M059J (cell line): Measurements from ENCODE around the gene POLDIP3. TPM values are rescaled to one million over a fixed set of nuclear protein-coding genes. Genes with fewer than 3 reads are reported as not detected.
"Not testable (repeated sequence)": the region's sequence is repeated elsewhere in the genome, so short reads cannot be mapped to it uniquely, and the experiment has no call there.

Source experiments
- DNase-seq: peaks from one replicate; pipeline ENCODE4 v3.0.0-alpha.2; 2012; ENCODE audit warnings: low read depth
- total RNA-seq: library from RNA; depleted of rRNA; stranded (reverse); fragments of >200 nt; shearing (Covaris generic); gene quantifications from 2 replicates; pipeline ENCODE4 v1.2.3, GENCODE V29; 2014

POLDIP3 gene
- total RNA-seq, 1 experiment from 2014 or later = 28.3 TPM

DNA sequence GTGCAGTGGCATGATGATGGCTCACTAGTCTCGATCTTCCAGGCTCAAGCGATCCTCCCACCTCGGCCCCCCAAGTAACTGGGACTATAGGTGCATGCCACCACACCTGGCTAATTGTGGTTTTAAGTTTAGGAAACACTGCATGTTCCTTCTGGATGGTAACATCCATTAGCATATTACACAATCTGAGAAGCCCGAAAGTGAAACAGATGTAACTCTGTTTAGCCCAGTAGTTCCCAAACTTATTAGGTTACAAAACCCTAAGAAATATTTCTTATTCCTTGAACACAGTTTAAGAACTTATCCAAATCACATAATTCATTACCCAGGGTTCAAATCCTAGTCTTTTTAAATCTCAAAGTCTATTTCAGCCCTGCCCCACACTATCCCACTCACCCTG lies 28.3 kb downstream of the POLDIP3 start:
- DNase-seq = no peak

- DNase-seq = no peak
Observed at GRCh38 chr22:42585096-42585495, 29.6 kb downstream of the POLDIP3 start.

- no peak for DNase-seq
Observed at GRCh38 chr22:42584364-42584940, 30.2 kb downstream of the POLDIP3 start.

- no peak for DNase-seq
Observed at GRCh38 chr22:42582987-42583386, 31.7 kb downstream of the POLDIP3 start.

DNA sequence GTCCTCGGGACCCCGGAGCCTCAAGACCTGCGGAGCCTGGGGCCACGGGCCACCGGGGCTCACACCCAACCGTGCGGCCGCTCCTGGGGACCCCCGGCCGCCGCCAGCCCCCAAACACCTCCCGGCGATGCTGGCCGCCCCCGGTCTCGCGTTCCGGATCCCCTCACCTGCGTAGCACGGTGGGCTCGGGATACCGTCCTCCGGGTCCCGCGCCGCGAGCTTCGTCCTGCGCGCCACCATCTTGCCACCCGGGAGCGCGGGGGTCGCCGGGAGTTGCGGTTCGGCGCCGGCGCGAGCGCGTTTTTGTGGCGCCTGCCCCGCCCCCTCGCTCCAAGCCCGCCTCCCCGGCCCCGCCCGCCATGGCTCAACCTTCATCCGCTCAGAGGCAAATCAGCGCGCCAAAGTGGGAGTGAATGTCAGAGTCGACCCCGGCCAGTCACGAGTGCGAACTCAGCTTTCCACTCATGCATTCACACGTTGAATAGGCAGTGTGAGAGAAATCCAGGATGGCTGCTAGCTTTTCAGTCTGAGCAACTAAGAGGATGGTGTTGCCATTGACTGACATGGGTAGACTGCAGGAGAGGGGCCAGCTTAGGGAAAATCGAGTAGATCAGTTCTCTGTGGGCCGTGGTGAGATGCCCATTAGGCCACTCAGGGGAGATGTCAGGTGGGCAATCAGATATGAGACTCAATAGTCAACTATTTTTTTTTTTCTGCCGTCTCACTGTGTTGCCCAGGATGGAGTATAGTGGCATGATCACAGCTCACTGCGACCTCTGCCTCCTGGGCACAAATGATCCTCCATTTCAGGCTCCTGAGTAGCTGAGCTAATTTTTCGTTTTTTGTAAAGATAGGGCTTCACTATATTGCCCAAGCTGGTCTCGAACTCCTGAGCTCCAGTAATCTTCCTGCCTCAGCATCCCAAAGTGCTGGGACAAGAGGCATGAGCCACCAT lies 32.6 kb downstream of the POLDIP3 start:
- DNase-seq = peak; percentile 57

DNA sequence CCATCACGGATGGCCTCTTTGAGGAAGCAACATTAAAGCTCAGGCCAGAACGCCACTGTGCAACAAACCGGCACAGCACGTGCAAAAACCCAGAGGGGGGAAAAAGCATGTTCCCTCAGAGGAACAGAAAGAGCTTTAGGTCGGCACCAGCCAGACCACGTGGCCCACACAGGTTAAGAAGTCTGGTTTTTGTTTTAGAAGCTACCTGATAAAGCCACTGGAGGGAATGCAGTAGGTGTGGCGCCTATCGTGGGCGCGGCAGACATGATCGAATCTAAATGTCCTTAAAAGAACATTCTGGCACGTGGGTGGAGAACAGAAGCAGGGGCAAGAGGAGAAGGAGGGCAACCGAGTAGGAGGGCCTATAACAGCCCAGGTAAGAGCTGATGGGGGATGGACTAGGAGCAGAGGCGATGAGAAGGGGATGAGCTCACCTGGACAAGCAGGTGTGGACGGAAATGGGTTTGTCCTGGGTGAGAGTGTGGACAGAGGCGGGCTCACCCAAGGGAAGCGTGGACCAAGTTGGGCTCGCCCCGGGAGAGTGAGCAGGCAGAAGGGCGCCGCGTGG lies 33.4 kb downstream of the POLDIP3 start:
- DNase-seq = not testable (repeated sequence)

GRCh38 chr22:42580040-42580439 lies 34.6 kb downstream of the POLDIP3 start:
- DNase-seq = not testable (repeated sequence)

DNA sequence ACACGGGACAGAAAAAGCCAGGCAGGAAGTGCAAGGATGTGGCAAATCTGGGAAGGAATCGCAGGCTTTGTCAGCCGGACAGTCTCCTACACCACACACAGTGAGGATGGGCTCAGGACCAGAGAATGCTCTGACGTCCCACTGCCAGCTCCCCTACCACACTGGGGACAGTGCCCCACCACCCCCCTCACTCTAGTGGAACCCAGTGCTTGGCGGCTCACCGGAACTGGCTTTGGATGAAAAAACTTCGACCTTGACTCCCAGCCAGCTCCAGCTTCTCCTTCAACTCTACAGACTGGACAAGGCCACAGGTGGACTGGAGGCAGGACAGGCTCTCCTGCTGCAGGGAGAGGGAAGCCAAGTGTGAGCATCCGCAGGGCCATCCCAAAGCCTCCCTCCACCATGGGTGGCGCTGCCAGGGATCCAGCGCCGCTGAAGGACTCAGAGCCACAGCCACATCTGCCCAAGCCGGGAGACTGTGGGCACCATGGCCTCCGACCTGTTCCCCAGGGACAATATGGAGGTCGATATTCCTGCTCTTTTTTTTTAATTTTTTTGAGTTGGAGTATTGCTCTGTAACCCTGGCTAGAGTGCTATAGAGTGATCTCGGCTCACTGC lies 37.0 kb downstream of the POLDIP3 start:
- DNase-seq = no peak

- DNase-seq = not testable (repeated sequence)
Observed at GRCh38 chr22:42577141-42577540, 37.5 kb downstream of the POLDIP3 start.

- DNase-seq = not testable (repeated sequence)
Observed at GRCh38 chr22:42575996-42576574, 38.6 kb downstream of the POLDIP3 start.

GRCh38 chr22:42574468-42574867 lies 40.2 kb downstream of the POLDIP3 start:
- DNase-seq = not testable (repeated sequence)

DNA sequence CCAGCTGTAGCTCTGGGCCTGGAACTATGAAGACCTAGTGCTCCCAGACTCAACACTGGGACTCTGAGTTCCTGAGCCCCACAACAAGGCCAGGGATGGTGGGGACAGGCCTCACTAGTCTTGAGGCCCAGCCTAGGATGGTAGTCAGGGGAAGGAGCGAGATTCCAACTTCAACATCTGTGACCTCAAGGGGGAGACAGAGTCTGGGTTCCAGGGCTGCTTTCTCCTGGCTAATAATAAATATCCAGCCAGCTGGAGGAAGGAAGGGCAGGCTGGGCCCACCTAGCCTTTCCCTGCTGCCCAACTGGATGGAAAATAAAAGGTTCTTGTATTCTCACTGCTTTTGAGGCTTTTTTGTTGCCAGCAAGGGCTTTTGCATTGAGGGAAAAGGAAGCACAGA lies 40.6 kb downstream of the POLDIP3 start:
- DNase-seq = not testable (repeated sequence)

DNA sequence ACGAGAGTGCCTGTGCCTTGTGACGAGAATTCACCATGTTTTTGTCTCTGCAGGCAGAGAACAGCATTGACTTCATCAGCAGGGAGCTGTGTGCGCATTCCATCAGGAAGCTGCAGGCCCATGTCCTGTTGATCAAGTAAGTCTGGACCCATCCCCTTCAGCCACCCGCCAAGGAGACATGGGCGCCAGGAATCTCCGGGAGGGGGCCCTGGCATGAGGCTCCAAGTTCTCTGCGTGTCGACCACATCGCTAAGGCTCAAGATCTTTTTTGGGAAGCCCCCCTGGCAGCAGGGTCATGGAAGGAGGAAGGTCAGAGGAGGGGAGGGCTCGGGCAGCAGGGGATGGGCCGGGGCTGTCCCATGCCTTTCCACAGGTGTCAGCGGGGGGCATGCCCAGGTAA lies 43.6 kb downstream of the POLDIP3 start:
- not testable (repeated sequence) for DNase-seq

- not testable (repeated sequence) for DNase-seq
Observed at GRCh38 chr22:42570580-42570979, 44.1 kb downstream of the POLDIP3 start.

DNA sequence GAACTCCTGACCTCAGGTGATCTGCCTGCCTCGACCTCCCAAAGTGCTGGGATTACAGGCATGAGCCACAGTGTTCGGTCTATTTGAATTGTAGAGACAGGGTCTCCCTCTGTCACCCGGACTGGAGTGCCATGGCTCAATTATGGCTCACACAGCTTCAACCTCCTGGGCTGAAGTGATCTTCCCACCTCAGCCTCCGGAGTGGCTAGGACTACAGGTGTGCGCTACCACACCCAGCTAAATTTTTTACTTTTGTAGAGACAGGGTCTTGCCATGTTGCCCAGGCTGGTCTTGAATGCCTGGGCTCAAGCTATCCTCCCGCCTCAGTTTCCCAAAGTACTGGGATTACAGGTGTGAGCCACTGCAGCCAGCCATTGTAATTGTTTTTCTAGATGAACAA lies 46.7 kb downstream of the POLDIP3 start:
- not testable (repeated sequence) for DNase-seq

- DNase-seq = no peak
Observed at GRCh38 chr22:42565956-42566355, 48.7 kb downstream of the POLDIP3 start.

GRCh38 chr22:42564699-42565098 lies 50.0 kb downstream of the POLDIP3 start:
- DNase-seq = no peak

DNA sequence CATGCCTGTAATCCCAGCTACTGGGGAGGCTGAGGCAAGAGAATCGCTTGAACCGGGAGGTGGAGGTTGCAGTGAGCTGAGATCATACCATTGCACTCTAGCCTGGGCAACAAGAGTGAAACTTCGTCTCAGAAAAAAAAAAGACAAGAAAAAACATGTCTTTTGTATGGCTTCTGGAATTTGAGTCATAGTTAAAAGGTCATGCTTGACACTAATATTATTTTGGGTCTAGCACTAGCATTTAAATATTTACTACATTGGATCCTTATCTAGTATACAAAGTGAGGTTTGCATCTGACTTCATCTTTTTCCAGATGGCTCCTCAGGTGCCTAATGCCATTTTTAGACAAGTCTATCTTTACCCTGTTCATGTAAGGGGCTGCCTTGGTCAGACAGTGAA lies 50.7 kb downstream of the POLDIP3 start:
- not testable (repeated sequence) for DNase-seq

DNA sequence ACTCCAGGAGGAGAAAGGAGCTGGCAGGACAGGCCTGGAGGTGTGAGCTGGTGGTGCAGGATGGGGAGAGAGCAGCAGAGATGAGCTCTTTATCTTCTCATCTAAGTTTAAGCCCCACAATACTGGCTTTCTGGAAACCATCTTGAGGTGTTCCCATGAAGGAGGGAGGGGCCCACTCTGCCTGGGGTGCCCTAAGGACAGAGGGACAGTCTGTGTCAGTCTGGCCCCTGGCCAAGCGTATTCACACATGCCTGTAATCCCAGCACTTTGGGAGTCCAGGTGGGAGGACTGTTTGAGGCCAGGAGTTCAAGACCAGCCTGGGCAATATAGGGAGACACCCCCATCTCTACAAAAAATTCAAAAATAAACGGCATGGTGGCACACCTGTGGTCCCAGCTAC lies 52.0 kb downstream of the POLDIP3 start:
- DNase-seq = no peak

- no peak for DNase-seq
Observed at GRCh38 chr22:42562279-42562678, 52.4 kb downstream of the POLDIP3 start.

- DNase-seq = no peak
Observed at GRCh38 chr22:42561856-42562255, 52.8 kb downstream of the POLDIP3 start.

- no peak for DNase-seq
Observed at GRCh38 chr22:42560781-42561180, 53.9 kb downstream of the POLDIP3 start.
